CD4-positive, CD25-positive, alpha-beta regulatory T cell (primary cell): ENCODE measurements around the gene NUDT16. TPM values are rescaled to one million over a fixed set of nuclear protein-coding genes. Genes with fewer than 3 reads are reported as not detected.

Experiments
- ATAC-seq, 2 donors: fragments of 150-1000 bp; cut with Tn5 transposase; one replicate each; pipeline ENCODE4 v1.10.0; 2021; ENCODE audit warnings: low read depth in 2 of 2, moderate number of reproducible peaks in 2 of 2, moderate library complexity in 1 of 2
- DNase-seq, 3 donors: peaks; one replicate each; pipeline versions ENCODE4 v3.0.0 to v3.0.0-alpha.2; 2012 to 2022; ENCODE audit warnings: mixed read lengths in 1 of 3
- H3K27ac ChIP-seq: one replicate; pipeline ENCODE4 v1.7.0; 2013; ENCODE audit warnings: mild to moderate bottlenecking, low read length; ENCODE audit not compliant: insufficient read depth, poor library complexity, severe bottlenecking
- H3K27me3 ChIP-seq: one replicate; pipeline ENCODE4 v1.7.0; 2013; ENCODE audit warnings: low read length; ENCODE audit not compliant: control insufficient read depth, insufficient read depth
- H3K36me3 ChIP-seq: one replicate; pipeline ENCODE4 v1.7.0; 2013; ENCODE audit warnings: mild to moderate bottlenecking, low read length, moderate library complexity; ENCODE audit not compliant: control insufficient read depth, insufficient read depth
- H3K4me1 ChIP-seq: 2 replicates; pipeline ENCODE4 v1.7.0; 2013; ENCODE audit warnings: mild to moderate bottlenecking, low read length; ENCODE audit not compliant: insufficient read depth, control insufficient read depth, poor library complexity, severe bottlenecking
- H3K4me3 ChIP-seq: one replicate; pipeline ENCODE4 v1.7.0; 2013; ENCODE audit warnings: low read depth, mild to moderate bottlenecking, low read length, moderate library complexity
- H3K9me3 ChIP-seq, 2 experiments: 1 replicate in 1 of 2; 2 replicates in 1 of 2; pipeline ENCODE4 v1.7.0; 2013; ENCODE audit warnings: low read length in 2 of 2, mild to moderate bottlenecking in 1 of 2, moderate library complexity in 1 of 2; ENCODE audit not compliant: control insufficient read depth in 2 of 2
- H3K27ac Mint-ChIP-seq, 3 donors: one replicate each; pipeline ENCODE4 v1.8.0; 2020 to 2022; ENCODE audit warnings: mild to moderate bottlenecking in 3 of 3, mixed read lengths in 3 of 3, moderate library complexity in 2 of 3
- H3K27me3 Mint-ChIP-seq: one replicate; pipeline ENCODE4 v1.8.0; 2022; ENCODE audit warnings: mild to moderate bottlenecking, mixed read lengths
- H3K36me3 Mint-ChIP-seq: one replicate; pipeline ENCODE4 v1.8.0; 2020; ENCODE audit warnings: mixed read lengths
- H3K4me1 Mint-ChIP-seq, 4 donors: one replicate each; pipeline ENCODE4 v1.8.0; 2020 to 2022; ENCODE audit warnings: mixed read lengths in 4 of 4, mild to moderate bottlenecking in 1 of 4
- H3K4me3 Mint-ChIP-seq, 4 donors: one replicate each; pipeline ENCODE4 v1.8.0; 2020 to 2022; ENCODE audit warnings: mild to moderate bottlenecking in 4 of 4, mixed read lengths in 4 of 4, moderate library complexity in 3 of 4
- H3K9me3 Mint-ChIP-seq, 7 donors: one replicate each; pipeline ENCODE4 v1.8.0; 2020 to 2022; ENCODE audit warnings: mixed read lengths in 7 of 7, mild to moderate bottlenecking in 3 of 7, moderate library complexity in 2 of 7
- polyA plus RNA-seq, 4 donors: library from polyadenylated mRNA; unstranded; fragments of 300-500 nt; fragmentation: Illumina TruSeq; gene quantifications; one replicate each; pipeline ENCODE4 v1.2.3, GENCODE V29; 2021
- total RNA-seq: library from RNA; stranded (reverse); gene quantifications from one replicate; pipeline ENCODE4 v1.2.3, GENCODE V29; 2022

The NUDT16 gene
- total and polyA plus RNA-seq, 5 donors from 2014 or later: 3.6 to 8.6 (median 5.2) TPM

GRCh38 chr3:131402391-131403039 lies 20.9 kb downstream of the NUDT16 start:
- H3K36me3 Mint-ChIP-seq: no peaks in the 10 kb centered on the region
- Histone ChIP-seq H3K4me3 (no peak overlapping the region), H3K27ac (no peak overlapping the region), H3K27me3 (peaks cover 7% of the 10 kb centered on the region), H3K36me3 (no peaks in the 10 kb centered on the region), H3K9me3 (peaks cover 6 to 7% of the 10 kb centered on the region in 2 experiments), H3K4me1 (no peaks in the 10 kb centered on the region)
- DNase-seq (no peak), ATAC-seq (no peak)
- H3K4me1 Mint-ChIP-seq: no peaks in the 10 kb centered on the region
- H3K4me3 Mint-ChIP-seq: no peak overlapping the region
- peaks cover 0 to 7% (median 0%) of the 10 kb centered on the region in 7 donors for H3K9me3 Mint-ChIP-seq
- H3K27me3 Mint-ChIP-seq: peaks cover 14% of the 10 kb centered on the region
- H3K27ac Mint-ChIP-seq: no peak overlapping the region

- Histone ChIP-seq H3K36me3 (no peaks in the 10 kb centered on the region), H3K9me3 (peaks cover 6 to 9% of the 10 kb centered on the region in 2 experiments), H3K27me3 (peaks cover 8% of the 10 kb centered on the region), H3K27ac (no peak overlapping the region), H3K4me1 (no peaks in the 10 kb centered on the region), H3K4me3 (no peak overlapping the region)
- no peak overlapping the region for H3K27ac Mint-ChIP-seq
- DNase-seq (no peak), ATAC-seq (no peak)
- peaks cover 14% of the 10 kb centered on the region for H3K27me3 Mint-ChIP-seq
- no peak overlapping the region for H3K4me3 Mint-ChIP-seq
- H3K36me3 Mint-ChIP-seq: no peaks in the 10 kb centered on the region
- peaks cover 0 to 7% (median 1%) of the 10 kb centered on the region in 7 donors for H3K9me3 Mint-ChIP-seq
- H3K4me1 Mint-ChIP-seq: no peaks in the 10 kb centered on the region
These were observed 21.8 kb downstream of the NUDT16 start for GRCh38 chr3:131403216-131403895.

GRCh38 chr3:131405411-131405810 lies 23.8 kb downstream of the NUDT16 start:
- Mint-ChIP-seq H3K9me3 (peaks cover 0 to 7% (median 1%) of the 10 kb centered on the region in 7 donors), H3K27me3 (peaks cover 14% of the 10 kb centered on the region), H3K36me3 (no peaks in the 10 kb centered on the region), H3K4me3 (no peak overlapping the region), H3K4me1 (no peaks in the 10 kb centered on the region), H3K27ac (no peak overlapping the region)
- Histone ChIP-seq H3K4me3 (no peak overlapping the region), H3K27ac (no peak overlapping the region), H3K9me3 (peaks cover 6 to 9% of the 10 kb centered on the region in 2 experiments), H3K4me1 (no peaks in the 10 kb centered on the region), H3K27me3 (peaks cover 6% of the 10 kb centered on the region), H3K36me3 (no peaks in the 10 kb centered on the region)
- no peak for DNase-seq
- ATAC-seq: no peak

GRCh38 chr3:131406274-131406673 lies 24.7 kb downstream of the NUDT16 start:
- H3K36me3 ChIP-seq: no peaks in the 10 kb centered on the region
- Mint-ChIP-seq H3K4me3 (no peak overlapping the region), H3K4me1 (no peaks in the 10 kb centered on the region), H3K27ac (no peak overlapping the region), H3K27me3 (peaks cover 14% of the 10 kb centered on the region), H3K9me3 (peaks cover 0 to 7% (median 1%) of the 10 kb centered on the region in 7 donors), H3K36me3 (no peaks in the 10 kb centered on the region)
- no peak for DNase-seq
- H3K9me3 ChIP-seq: peaks cover 6 to 9% of the 10 kb centered on the region in 2 experiments
- no peak for ATAC-seq
- no peak overlapping the region for H3K27ac ChIP-seq
- H3K27me3 ChIP-seq: peaks cover 5% of the 10 kb centered on the region
- H3K4me3 ChIP-seq: no peak overlapping the region
- no peaks in the 10 kb centered on the region for H3K4me1 ChIP-seq

GRCh38 chr3:131417751-131418150 lies 36.2 kb downstream of the NUDT16 start:
- Mint-ChIP-seq H3K27ac (no peak overlapping the region), H3K36me3 (no peaks in the 10 kb centered on the region), H3K9me3 (peaks cover 0 to 6% (median 2%) of the 10 kb centered on the region in 7 donors), H3K4me1 (no peaks in the 10 kb centered on the region), H3K4me3 (no peak overlapping the region), H3K27me3 (peaks cover 7% of the 10 kb centered on the region)
- Histone ChIP-seq H3K27me3 (no peaks in the 10 kb centered on the region), H3K4me1 (no peaks in the 10 kb centered on the region), H3K4me3 (no peak overlapping the region), H3K36me3 (no peaks in the 10 kb centered on the region), H3K27ac (no peak overlapping the region), H3K9me3 (no peaks in the 10 kb centered on the region)
- DNase-seq (no peak), ATAC-seq (no peak)

GRCh38 chr3:131421301-131421700 lies 39.7 kb downstream of the NUDT16 start:
- Mint-ChIP-seq H3K27ac (no peak overlapping the region), H3K27me3 (no peaks in the 10 kb centered on the region), H3K4me3 (no peak overlapping the region)

GRCh38 chr3:131421957-131422498 lies 40.5 kb downstream of the NUDT16 start:
- no peak overlapping the region for H3K4me3 ChIP-seq
- H3K36me3 ChIP-seq: no peaks in the 10 kb centered on the region
- Mint-ChIP-seq H3K4me3 (no peak overlapping the region), H3K4me1 (no peaks in the 10 kb centered on the region), H3K27ac (no peak overlapping the region), H3K27me3 (no peaks in the 10 kb centered on the region), H3K36me3 (no peaks in the 10 kb centered on the region), H3K9me3 (peaks cover 0 to 6% (median 0%) of the 10 kb centered on the region in 7 donors)
- no peak overlapping the region for H3K27ac ChIP-seq
- no peaks in the 10 kb centered on the region for H3K9me3 ChIP-seq
- DNase-seq (no peak), ATAC-seq (no peak)
- no peaks in the 10 kb centered on the region for H3K4me1 ChIP-seq
- peaks cover 3% of the 10 kb centered on the region for H3K27me3 ChIP-seq

More at GRCh38 chr3:131421301-131421700, 39.7 kb downstream of the NUDT16 start:
- H3K27ac ChIP-seq: no peak overlapping the region
- Mint-ChIP-seq H3K9me3 (peaks cover 0 to 6% (median 0%) of the 10 kb centered on the region in 7 donors), H3K36me3 (no peaks in the 10 kb centered on the region), H3K4me1 (no peaks in the 10 kb centered on the region)
- H3K4me3 ChIP-seq: no peak overlapping the region
- no peaks in the 10 kb centered on the region for H3K9me3 ChIP-seq
- no peaks in the 10 kb centered on the region for H3K36me3 ChIP-seq
- no peak for ATAC-seq
- no peak for DNase-seq
- H3K27me3 ChIP-seq: peaks cover 3% of the 10 kb centered on the region
- no peaks in the 10 kb centered on the region for H3K4me1 ChIP-seq
